ENCODE results near the gene CDH9. TPM values are rescaled to one million over a fixed set of nuclear protein-coding genes. Genes with fewer than 3 reads are reported as not detected.

Gene CDH9
- total RNA-seq, 2 experiments from 2014 or later: not detected

GRCh38 chr5:27080147-27080546, 41.8 kb upstream of the CDH9 start:
- CTCF ChIA-PET: no interaction called here

GRCh38 chr5:27062451-27062850, 24.1 kb upstream of the CDH9 start:
- ChIA-PET CTCF (no interaction called here), POLR2A (no interaction called here)
- Histone ChIP-seq H3K9me3 (ENCODE audit: control insufficient read depth in 1 of 2, insufficient read depth in 1 of 2, low read length in 2 of 2) (peaks cover 5 to 8% of the 10 kb centered on the region in 2 experiments), H3K4me3 (ENCODE audit: low read length) (no peak overlapping the region), H3K36me3 (ENCODE audit: insufficient read depth, low read length) (no peaks in the 10 kb centered on the region), H3K4me1 (ENCODE audit: insufficient read depth, low read length) (no peaks in the 10 kb centered on the region), H3K27ac (ENCODE audit: low read depth in 1 of 2, low read length in 2 of 2) (no peak overlapping the region), H3K27me3 (ENCODE audit: control insufficient read depth in 1 of 2, insufficient read depth in 2 of 2, low read length in 2 of 2) (no peaks in the 10 kb centered on the region)
- H3K27me3 Mint-ChIP-seq: no peaks in the 10 kb centered on the region
- H3K4me3 Mint-ChIP-seq: no peak overlapping the region
- intact Hi-C loops (cut with DNase I, micrococcal nuclease): no loop called here
- no peaks in the 10 kb centered on the region for H3K36me3 Mint-ChIP-seq (ENCODE audit: low read depth)
- H3K27ac Mint-ChIP-seq: no peak overlapping the region
- DNase-seq: no peak
- ATAC-seq (ENCODE audit: poor library complexity): no peak
- no peaks in the 10 kb centered on the region for H3K4me1 Mint-ChIP-seq (ENCODE audit: low read depth)
- TF ChIP-seq CTCF (IDR thresholded peaks at IDR 0.05): no peak
- peaks cover 16% of the 10 kb centered on the region for H3K9me3 Mint-ChIP-seq

More at GRCh38 chr5:27080147-27080546, 41.8 kb upstream of the CDH9 start:
- H3K4me1 Mint-ChIP-seq (ENCODE audit: low read depth): no peaks in the 10 kb centered on the region
- H3K9me3 ChIP-seq (ENCODE audit: control insufficient read depth in 1 of 2, insufficient read depth in 1 of 2, low read length in 2 of 2): peaks cover 6 to 9% of the 10 kb centered on the region in 2 experiments
- H3K36me3 Mint-ChIP-seq (ENCODE audit: low read depth): no peaks in the 10 kb centered on the region
- H3K27ac ChIP-seq (ENCODE audit: low read depth in 1 of 2, low read length in 2 of 2): no peak overlapping the region
- H3K9me3 Mint-ChIP-seq: peaks cover 6% of the 10 kb centered on the region
- H3K4me3 Mint-ChIP-seq: no peak overlapping the region
- H3K36me3 ChIP-seq (ENCODE audit: insufficient read depth, low read length): no peaks in the 10 kb centered on the region
- no peak for TF ChIP-seq CTCF (IDR thresholded peaks at IDR 0.05)
- ATAC-seq (ENCODE audit: poor library complexity) (no peak), DNase-seq (no peak)
- H3K27me3 ChIP-seq (ENCODE audit: control insufficient read depth in 1 of 2, insufficient read depth in 2 of 2, low read length in 2 of 2): no peaks in the 10 kb centered on the region
- H3K27me3 Mint-ChIP-seq: no peaks in the 10 kb centered on the region
- intact Hi-C loops (cut with DNase I, micrococcal nuclease): no loop called here
- POLR2A ChIA-PET: no interaction called here
- H3K27ac Mint-ChIP-seq: no peak overlapping the region
- no peaks in the 10 kb centered on the region for H3K4me1 ChIP-seq (ENCODE audit: insufficient read depth, low read length)
- no peak overlapping the region for H3K4me3 ChIP-seq (ENCODE audit: low read length)

GRCh38 chr5:27048510-27048909, 10.1 kb upstream of the CDH9 start:
- H3K9me3 ChIP-seq (ENCODE audit: control insufficient read depth in 1 of 2, insufficient read depth in 1 of 2, low read length in 2 of 2): no peaks in the 10 kb centered on the region
- H3K4me1 ChIP-seq (ENCODE audit: insufficient read depth, low read length): no peaks in the 10 kb centered on the region
- no peaks in the 10 kb centered on the region for H3K27me3 ChIP-seq (ENCODE audit: control insufficient read depth in 1 of 2, insufficient read depth in 2 of 2, low read length in 2 of 2)
- TF ChIP-seq CTCF (IDR thresholded peaks at IDR 0.05): no peak
- POLR2A ChIA-PET: no interaction called here
- H3K4me3 ChIP-seq (ENCODE audit: low read length): no peak overlapping the region
- ATAC-seq (ENCODE audit: poor library complexity): no peak
- H3K4me3 Mint-ChIP-seq: no peak overlapping the region
- no peak overlapping the region for H3K27ac ChIP-seq (ENCODE audit: low read depth in 1 of 2, low read length in 2 of 2)
- peaks cover 16% of the 10 kb centered on the region for H3K9me3 Mint-ChIP-seq
- H3K36me3 ChIP-seq (ENCODE audit: insufficient read depth, low read length): no peaks in the 10 kb centered on the region
- DNase-seq: no peak
- no peak overlapping the region for H3K27ac Mint-ChIP-seq
- H3K4me1 Mint-ChIP-seq (ENCODE audit: low read depth): no peaks in the 10 kb centered on the region
- no peaks in the 10 kb centered on the region for H3K27me3 Mint-ChIP-seq
- intact Hi-C loops (cut with DNase I, micrococcal nuclease): no loop called here
- CTCF ChIA-PET: no interaction called here
- H3K36me3 Mint-ChIP-seq (ENCODE audit: low read depth): no peaks in the 10 kb centered on the region

Data from CD4-positive, alpha-beta T cell (primary cell).